ENCODE measurements around the gene FMN1.

FMN1 gene

DNA sequence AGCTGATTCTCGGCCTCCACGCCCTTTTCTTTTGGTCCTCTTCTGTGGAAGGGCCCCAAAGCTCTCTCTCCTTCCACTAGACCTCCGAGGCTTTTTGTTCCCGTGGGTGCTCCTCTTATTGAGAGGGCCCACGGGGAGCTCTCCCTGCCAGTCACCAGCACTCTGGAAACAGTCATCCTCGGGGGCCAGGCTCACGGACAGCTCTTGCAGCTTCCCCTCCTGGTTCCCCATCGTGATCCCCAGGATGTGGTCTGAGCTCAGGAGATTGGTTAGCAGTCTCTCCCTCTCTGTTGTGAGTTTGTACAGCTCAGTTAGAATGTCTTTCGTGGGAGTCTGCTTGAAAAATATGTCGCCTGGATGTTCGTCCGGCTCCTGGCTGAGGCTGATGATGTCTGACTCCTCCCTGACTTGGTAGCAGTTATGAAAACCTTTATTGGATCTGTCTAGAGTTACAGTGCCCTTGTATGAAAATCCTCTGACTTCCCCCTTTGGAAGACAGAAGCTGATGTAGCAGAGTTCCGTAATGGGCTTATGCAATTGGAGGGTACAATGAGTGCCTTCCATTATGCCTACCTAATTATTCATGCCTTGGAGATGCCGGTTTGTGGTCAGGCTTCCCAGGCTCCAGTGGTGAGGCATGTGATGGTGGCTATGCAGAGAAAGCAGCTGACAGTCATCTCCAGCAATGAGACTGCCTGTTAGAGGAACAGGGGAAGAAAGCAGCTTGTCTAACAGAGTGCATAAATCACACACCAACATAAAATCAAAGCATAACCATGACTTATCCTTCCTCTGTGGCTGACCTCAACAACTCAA lies 40.0 kb downstream of the FMN1 start:
- FAIRE-seq, result no peak

DNA sequence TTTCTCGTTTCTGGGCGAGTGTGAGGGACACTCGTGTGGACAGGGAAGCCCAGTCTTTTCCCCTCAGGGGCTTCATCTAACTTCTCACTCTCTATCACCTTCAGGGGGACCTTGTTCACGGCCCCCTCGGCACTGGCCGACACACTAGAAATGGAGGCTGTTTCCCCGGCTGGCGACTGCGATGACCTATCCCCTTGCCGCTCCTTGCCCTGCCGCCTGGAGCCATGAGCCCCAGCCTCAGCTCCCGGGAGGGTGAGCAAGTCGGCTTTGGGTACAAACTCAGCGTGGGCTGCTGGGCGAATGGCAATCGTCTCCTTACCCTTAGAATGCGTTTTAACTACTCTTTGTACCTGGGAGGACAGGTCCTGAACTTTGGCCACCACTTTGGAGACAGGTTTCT lies 41.0 kb downstream of the FMN1 start:
- no peak for FAIRE-seq

DNA sequence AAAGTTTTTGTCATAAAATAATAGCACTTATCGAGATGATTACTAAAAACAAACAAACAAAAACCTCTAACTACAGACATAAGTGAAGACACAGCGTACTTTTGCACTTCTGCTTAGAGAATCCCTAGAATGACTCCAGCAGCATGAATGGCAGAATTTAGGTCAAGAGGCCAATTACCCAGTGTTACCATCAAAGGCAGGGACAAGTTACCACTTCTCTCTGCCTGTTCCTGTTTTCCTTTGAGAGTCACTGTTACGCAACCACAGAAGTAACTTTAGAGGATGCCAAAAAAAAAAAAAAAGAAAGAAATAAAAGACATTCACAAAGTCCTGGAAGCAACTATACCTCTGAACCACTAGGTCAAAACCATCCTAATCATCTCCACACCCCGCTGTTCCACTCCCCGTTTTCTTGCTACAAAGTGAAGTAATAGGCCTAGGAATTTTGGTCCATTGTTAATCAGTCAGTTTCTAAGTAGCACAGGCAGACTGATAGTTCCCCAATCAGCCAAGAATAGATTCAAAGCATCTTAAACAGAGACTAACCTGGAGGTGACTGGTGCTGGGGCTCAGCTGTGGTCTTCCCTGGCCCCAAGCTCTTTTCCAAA lies 41.9 kb downstream of the FMN1 start:
- FAIRE-seq, result no peak

DNA sequence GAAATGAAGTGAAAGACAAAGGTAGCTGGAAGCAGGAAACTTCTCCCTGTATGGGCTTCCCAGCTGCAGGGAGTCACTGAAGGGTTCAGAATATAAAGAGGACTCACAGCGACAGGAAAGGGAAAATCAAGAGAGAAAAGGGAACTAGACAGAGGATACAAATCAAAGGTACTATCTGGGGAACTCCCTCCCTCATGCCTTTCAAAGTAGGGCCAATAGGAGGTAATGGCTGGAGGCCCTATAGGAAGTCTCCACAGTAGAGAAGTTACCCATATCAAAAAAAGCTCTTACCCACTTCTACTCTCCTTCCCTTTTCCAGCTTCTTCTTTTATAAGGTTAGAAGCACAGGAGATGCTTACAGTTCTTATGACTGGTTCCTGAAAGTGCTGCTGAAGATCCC lies 43.5 kb downstream of the FMN1 start:
- no peak for FAIRE-seq

DNA sequence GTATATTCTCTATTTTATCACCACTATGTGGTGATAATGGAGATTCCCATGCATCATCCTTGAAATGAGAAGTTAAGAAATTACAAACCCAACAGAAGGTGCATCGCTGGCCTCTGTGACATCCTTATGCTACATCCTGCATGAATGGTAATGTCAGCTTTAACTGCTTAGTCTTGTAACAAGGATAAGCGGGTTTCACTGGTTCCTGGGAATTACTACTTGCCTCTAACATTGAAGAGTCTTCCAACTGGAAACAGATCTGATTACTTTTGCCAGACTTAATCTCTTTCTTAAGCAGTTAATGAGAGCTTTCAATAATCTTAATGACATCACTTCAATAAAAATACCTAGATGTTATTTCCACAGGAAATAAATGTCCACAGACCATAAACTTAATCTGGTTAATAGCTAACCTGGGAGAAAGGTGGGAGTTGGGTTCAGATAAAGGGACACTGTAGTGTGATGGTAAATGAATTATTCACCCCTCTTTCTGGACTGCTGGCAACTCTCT lies 44.0 kb downstream of the FMN1 start:
- no peak for FAIRE-seq

DNA sequence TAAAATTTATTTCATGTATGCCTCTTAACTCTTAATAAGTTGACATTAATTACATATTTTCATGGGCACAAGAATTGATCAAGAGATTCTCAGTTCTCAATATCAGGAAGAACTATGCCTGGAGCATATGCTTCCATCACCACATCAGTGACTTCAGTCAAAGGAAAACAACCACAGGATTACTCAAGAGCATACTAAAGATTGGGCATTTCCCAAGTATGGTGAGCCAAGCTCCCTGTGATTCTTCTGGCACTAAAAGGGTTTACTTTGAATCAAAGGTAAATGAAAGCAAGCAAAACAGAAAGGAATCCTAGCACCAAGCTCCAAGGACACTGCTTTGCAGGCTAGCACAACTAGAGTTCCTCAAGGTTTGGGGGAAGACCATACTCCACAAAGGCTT lies 44.6 kb downstream of the FMN1 start:
- no peak for FAIRE-seq

DNA sequence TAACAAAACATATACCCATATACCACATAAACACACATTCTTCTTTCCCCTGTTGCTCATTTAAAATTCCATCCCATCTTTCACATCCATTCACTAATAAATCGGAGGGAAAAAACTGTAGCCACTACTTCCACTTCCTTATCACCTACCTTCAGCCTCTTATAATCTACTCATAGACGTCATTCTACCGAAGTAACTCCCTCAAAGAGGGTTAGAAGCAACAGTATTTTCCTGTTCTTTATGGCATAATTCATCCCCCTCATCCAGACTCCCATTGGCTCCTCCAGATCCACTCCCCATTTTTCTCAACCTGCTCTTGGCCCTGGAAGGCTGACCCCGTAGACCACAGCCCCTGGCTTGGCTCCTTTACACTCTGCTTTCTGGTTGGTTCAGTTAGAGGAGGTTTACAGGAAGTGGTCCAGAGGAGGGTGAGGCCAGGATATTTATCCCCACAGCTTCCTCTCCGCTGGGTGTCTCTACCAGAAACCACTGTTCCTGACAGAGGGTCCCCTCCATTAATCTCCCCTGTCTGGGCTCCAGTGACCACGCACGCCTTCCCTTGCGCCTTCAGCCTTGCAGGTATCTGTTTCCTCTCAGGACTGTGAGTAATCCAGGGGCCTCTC lies 46.3 kb downstream of the FMN1 start:
- FAIRE-seq, result no peak

DNA sequence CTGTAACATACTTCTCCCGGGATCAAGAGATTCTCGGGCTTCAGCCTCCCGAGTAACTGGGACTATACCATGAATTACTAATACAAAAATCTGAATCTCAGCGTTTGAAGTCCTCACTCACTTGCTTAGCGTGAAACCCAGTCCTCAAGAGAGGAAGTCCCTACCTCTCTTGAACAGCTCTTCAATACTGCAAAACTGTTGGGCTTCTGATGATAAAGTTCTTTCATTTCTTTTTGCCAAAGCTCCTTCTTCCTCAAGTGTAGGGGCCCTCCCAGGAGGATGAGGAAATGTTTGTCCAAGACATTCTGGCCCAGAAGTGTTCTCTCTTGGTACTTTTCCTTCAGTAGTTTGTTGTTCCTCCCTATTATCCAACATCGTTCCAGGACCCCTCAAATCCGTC lies 48.5 kb downstream of the FMN1 start:
- FAIRE-seq, result no peak

DNA sequence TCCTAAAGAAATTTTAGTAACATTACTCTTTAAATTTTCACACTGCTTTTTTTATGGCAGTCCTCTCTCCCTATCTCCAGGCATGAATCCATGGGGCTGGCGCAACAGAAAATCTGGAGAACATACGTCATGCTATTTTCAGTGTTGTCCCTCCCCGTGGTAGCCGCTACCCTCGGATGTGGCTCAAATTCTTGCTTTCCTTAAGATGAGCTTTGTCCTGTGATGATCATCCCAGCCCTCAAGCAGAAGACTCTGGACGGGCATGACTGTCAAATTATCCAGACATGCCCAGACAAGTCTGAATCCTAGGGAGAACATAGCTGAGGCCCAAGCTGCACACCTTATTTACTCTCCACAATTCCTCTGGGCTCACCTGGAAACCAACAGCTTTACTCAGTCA lies 49.1 kb downstream of the FMN1 start:
- FAIRE-seq, result no peak

DNA sequence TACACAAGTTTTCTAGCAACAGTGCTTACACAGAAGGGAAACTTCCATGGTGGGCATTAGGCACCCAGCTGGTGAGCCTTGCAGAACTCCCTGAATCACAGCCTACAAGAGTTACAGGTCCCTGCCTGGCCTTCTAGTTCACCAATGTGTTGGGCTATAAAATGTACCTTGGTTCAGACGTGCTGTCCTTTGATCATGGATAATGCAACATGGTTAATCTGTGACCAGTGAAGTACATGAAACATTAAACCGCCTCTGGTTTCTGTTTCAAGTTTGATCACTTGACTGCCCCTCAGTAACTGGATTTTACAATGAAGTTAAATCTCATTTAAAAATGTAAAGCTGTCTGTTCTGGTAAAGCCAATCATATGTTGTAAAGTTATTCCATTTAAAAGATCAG lies 51.8 kb downstream of the FMN1 start:
- no peak for FAIRE-seq

DNA sequence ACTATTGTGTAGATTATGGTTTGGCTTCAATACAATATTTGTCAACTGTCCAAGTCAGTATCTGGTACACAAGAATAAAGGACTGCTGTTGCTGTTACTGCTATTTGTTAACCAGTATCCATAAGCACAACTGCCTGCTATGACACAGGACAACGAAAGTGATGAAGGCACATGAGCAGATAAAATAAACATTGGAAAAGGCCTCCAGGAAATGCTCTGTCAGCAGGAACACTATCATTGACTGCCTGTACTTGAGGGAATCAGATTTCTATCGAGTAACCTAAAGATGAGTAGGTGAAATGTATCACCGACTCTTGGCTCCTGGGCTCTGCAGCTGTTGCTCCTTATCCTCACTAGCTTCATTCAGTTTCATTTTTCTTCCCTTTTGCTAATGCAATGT lies 56.5 kb downstream of the FMN1 start:
- no peak for FAIRE-seq

DNA sequence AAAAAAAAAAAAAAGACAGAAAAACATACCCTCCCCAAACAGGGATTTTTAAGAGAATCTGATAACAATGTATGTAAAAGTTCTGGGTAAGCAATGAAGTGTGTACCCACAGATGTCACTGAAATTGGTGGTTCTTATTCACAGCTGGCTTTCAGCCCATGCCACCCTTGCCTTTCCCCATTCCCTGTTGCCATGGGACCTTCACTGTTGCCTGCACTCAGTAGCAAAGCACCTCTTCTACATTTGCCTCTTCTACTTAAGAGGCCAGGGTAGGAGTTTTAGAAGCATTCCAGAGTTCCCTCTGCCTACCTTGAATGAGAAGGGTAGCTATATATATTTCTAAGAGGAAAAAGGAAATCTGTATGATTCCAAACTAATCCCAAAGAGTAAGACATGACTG lies 57.4 kb downstream of the FMN1 start:
- FAIRE-seq, result no peak

DNA sequence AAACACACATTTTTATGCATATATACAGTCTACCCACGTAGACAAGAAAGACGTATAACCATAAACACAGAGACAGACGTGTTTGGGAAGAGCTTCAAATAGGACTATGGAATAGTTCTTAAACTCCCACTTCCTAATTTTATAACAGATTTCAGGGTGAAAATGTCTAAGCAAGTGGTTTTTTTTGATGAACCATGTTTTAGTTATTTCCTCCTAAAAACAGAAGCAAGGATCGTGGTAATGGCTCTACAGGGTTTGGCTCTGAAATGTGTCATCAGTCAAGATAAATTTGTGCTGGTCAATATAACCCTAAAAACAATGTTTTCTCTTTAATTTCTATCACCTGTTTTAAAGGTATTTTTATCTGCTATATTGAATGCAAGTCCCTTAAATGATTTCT lies 58.2 kb downstream of the FMN1 start:
- no peak for FAIRE-seq

DNA sequence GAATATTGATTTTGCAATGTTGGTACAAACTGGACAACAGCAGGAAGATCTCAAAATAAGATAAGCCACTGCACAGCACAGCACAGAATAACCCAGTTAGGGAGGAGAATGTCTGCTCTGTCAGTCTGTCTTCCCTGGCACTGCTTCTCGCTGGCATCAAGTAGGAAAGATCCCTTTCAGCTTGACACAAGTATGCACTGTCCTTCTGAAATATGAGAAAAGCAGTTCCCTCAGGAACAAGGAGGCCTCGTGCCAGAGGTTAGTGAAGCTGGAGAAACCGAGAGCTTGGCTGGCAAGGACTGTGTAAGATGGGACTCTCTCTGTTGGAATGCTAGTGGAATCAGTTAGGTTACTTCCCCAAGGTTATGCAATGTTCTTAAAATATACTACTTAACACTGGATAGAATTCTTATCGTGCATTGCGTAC lies 59.1 kb downstream of the FMN1 start:
- no peak for FAIRE-seq

DNA sequence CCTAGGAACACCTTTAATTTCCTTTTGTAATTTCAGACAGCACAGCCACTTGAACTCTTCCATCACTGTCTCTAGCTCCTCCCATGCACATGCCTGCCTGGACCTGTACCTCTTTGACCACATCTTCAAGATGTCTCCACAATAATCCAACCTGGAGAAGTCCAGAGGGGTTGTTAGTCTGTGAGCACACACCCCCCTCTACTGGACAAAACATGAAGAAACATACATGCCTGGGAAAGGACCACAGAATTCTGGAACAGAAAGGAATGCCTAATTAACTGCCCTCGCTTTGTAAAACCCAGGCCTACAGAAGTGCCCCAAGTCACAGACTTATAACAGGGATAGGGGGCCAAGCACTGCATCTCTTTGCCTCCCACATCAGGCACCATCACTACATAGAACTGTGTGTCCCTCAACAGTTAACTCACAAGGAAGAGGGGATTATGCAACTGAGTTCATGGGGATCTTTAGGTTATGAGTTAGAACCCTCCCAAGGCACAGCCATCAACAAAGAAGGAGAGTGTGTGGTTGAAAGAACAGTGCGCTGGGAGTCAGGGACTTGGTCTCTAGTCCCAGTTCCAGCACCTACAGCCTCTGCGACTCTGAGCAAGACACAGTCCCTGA lies 61.7 kb downstream of the FMN1 start:
- FAIRE-seq, result no peak

DNA sequence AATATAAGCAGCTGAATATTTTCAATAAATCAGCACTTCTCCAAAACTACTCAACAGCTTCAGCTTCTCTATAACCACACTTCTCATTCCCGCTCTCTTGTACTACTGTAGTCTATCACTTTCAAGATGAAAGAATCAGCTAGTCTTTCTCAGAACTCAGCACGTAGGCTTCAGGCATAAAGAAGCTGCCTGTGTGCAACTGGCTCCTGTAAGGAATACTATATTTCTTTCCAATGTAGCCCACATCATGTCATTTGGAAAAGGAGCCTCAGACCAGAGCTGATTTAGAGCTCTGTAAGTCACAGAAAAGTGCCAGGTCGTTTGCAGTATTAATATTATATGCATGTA lies 62.3 kb downstream of the FMN1 start:
- FAIRE-seq, result no peak

DNA sequence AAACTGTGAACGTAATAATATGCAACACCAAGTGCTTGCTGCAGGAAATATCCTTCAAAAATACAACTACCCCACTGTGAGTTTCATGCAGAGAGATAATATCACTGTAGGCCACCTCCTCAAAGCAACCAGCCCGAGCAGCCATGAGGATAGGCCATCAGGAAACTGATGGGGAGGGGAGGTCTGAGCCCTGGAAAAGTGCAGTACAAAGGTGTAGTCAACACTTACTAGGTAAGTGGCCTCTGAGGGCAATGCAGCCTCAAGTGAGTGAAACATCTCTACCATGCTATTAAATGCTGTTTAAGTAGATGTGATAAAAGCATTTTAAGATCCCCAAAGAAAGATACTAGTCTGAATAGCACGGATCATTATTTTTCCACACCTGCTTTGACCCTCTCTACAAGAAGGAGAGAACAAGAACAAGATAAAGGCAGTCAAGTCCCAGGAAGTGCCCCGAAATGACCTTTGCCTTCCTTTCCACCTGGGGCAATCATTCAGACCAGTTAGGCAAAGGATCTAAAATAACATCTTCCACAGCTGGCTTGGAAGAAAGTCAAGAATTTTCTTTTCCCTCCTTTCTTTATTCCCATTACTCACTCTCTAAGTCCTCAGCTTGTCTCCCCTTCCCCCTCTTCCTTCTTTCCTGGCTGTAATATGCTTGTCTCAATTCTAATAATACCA lies 62.8 kb downstream of the FMN1 start:
- FAIRE-seq, result no peak

DNA sequence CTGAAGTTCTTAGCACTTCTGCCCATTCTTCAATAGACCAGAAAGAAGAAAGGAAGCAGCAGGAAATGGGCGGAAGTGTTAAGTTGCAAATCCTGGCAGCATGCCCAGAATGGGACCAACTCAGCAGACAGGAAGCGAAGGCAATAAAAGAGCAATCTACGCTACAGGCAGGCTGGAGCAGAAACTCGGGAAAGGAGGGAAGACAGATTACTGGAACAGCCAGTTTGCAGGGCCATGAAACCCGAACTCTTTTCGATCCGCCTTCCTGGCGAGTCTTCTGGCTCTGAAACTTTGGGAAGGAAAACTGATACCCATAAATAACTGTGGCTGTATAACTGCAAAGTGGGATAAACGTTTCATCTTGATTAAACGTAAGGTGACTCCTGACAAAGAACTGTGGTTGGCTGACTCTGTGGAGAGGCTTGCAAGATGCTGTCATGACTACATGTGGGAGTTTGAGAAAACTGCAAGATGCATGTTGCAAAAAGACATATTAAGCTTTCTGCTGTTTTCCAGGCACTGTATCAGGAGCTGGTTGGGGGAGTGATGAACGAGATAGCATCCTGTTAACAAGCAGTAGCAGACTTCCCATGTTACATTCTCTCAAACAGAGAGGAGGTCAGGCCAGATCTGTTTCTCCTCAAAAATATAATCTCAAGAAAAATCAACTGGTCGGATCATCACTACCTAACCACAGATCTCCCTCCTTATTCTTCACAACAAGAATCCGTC lies 67.8 kb downstream of the FMN1 start:
- FAIRE-seq, result no peak

DNA sequence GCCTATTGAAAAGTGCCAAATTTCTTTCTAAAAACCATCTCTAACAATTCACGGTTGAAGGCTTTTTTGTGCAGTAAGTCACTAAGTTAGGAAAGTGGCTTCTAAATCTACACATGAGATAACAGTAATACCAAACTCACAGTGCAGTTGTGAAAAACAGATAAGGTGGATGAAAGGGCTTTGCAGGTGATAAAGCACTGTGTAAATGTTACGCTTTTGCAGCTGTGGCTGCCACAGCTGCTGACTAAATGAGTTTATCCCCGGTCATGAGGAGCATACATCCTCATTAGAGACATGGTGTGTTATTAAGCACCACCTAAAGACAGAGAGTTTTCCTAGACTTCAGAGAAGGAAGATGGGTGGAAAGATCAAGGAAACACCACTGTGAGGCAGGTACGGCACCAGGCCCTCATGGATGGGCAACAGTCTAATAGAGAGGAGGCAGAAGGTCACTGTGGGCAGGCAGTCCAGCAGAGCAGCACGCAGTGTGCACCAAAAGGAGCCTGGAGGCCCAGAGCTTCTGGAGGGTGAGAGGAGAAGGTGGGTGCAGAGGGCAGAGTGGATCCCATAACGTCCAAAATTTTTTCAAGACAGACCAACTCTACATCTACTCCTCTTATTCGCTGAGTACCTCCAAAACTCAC lies 68.5 kb downstream of the FMN1 start:
- FAIRE-seq, result no peak

DNA sequence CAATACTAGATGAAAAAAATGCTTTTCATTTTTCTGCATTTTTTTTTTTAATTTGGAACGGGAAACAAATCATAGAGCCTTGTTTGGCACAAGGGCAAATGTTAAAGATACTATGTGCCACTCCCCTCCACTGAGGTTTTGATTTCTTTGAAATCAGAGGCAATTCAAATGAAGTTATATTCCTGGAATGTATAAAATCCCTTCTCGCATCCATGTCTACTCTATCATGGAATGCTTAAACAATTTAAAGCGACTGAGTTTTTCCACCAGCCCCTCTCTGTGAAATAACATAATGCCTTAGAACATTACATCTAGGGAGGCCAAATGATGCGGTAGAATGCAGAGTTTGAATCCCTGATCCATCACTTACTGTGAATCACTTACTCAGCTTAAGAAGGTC lies 69.7 kb downstream of the FMN1 start:
- no peak for FAIRE-seq

DNA sequence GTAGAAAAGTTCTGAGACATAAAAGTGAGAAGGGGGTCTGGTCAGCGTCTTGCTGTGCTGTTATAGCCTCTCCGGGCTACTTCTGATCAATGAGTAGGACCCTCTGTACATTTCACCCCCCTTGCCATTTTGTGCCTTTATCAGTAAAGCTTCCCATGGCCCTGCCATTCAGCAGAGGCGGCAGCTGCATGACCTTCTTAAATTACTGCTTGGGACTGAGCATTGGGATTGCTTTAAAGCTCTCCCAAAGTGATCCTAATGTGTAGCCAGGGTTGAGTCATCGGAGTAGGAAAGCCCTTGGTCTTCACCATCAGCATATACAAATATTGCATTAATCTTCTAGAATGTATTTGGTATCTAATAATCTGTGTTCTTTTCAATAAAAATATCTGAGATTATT lies 70.2 kb downstream of the FMN1 start:
- no peak for FAIRE-seq

DNA sequence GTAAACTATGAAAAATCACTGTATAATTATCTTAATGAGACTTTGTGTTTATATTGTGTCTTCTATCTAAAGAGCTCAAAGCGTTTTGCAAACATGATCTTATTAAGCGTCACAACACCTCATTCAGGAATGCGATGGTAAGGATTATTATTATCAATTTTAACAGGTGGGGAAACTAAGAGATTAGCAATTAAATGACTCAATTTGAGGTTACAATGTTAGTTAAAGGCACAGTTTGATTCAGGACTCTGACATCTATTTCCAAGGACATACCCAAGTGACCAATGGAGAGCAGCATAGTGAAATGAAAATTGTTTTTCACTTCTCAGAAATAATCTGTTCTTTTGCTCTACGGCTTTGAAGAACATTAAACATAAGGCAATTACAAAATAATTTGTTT lies 74.6 kb downstream of the FMN1 start:
- no peak for FAIRE-seq
